Heart left ventricle (tissue), 16 donors: ENCODE data around the gene C14orf93. TPM values are rescaled to one million over a fixed set of nuclear protein-coding genes. Genes with fewer than 3 reads are reported as not detected.
A peak's percentile ranks its signal among the peaks of the same experiment; 100 is the strongest.

Experiments used
- ATAC-seq, 4 donors: fragments of 200-7000 bp; cut with Tn5 transposase; one replicate each; pipeline ENCODE4 v1.9.1; 2020 to 2022; ENCODE audit warnings: moderate library complexity in 4 of 4, mild to moderate bottlenecking in 3 of 4, moderate number of reproducible peaks in 1 of 4
- DNase-seq, 5 donors: peaks; one replicate each; pipeline ENCODE4 v3.0.0-alpha.2; 2020
- H3K27ac ChIP-seq, 12 donors: fragments of 200-600 bp; sonication (generic) in 4 of 12; one replicate each; pipeline versions ENCODE4 v1.5.0 to v1.8.0; 2016 to 2022; ENCODE audit warnings: mild to moderate bottlenecking in 2 of 12
- H3K27me3 ChIP-seq, 9 donors: fragments of 200-600 bp; sonication (generic) in 2 of 9; one replicate each; pipeline versions ENCODE4 v1.5.1 to v1.8.0; 2016 to 2022; ENCODE audit warnings: mild to moderate bottlenecking in 3 of 9
- H3K36me3 ChIP-seq, 9 donors: fragments of 200-600 bp; sonication (generic) in 2 of 9; one replicate each; pipeline versions ENCODE4 v1.5.0 to v1.8.0; 2018 to 2022; ENCODE audit warnings: mild to moderate bottlenecking in 2 of 9
- H3K4me1 ChIP-seq, 12 donors: fragments of 200-600 bp; sonication (generic) in 4 of 12; one replicate each; pipeline versions ENCODE4 v1.5.0 to v1.8.0; 2016 to 2022; ENCODE audit warnings: mild to moderate bottlenecking in 3 of 12
- H3K4me3 ChIP-seq, 12 donors: fragments of 200-600 bp; sonication (generic) in 4 of 12; one replicate each; pipeline versions ENCODE4 v1.5.0 to v1.8.0; 2017 to 2022; ENCODE audit warnings: mild to moderate bottlenecking in 9 of 12, moderate library complexity in 4 of 12
- H3K9me3 ChIP-seq, 12 donors: fragments of 200-600 bp; sonication (generic) in 4 of 12; one replicate each; pipeline versions ENCODE4 v1.5.0 to v1.8.0; 2016 to 2022; ENCODE audit warnings: mild to moderate bottlenecking in 1 of 12
- CTCF ChIP-seq, 12 donors: fragments of 200-600 bp; sonication (generic) in 4 of 12; IDR thresholded peaks; one replicate each; pipeline versions ENCODE4 v1.5.0 to v1.8.0; 2018 to 2022; ENCODE audit warnings: antibody characterized with exemption in 12 of 12, mild to moderate bottlenecking in 5 of 12
- POLR2A ChIP-seq, 2 donors: fragments of 450-650 bp; IDR thresholded peaks; one replicate each; pipeline ENCODE4 v1.6.1; 2017; ENCODE audit warnings: antibody characterized with exemption in 2 of 2, mild to moderate bottlenecking in 2 of 2, moderate library complexity in 2 of 2
- whole genome bisulfite sequencing, 4 donors: extraction: QIAGEN DNeasy Blood & Tissue Kit in 2 of 4; methylation state at CpG; one replicate each; pipeline versions ENCODE4 v1.1.5 to v1.1.7; 2013 to 2018; 5-methylcytosine and 5-hydroxymethylcytosine counted together
- intact Hi-C, 10 donors: fragments of 100-400 bp; cut with DNase I; formaldehyde crosslinking; loops; one replicate each; pipeline versions ENCODE4 v1.11.1 to v1.14.2; 2022
- polyA plus RNA-seq, 2 donors: library from polyadenylated mRNA; stranded (reverse); fragments of 200-250 nt; gene quantifications; one replicate each; pipeline ENCODE4 v1.2.3, GENCODE V29; 2013
- total RNA-seq, 9 donors: library from RNA; depleted of rRNA in 2 of 9; stranded (reverse); fragments of >200 nt in 2 of 9; fragmentation: NEBNext Ultra II Directional in 3 of 9; extraction: Animal tissue kit (Norgen Biotek cat#: 25700) in 3 of 9; gene quantifications; one replicate each; pipeline versions ENCODE4 v1.1.0 to v1.2.4, GENCODE V29; 2016 to 2023
- donor health status: ischemic (EF 13 %, LVEDD 7.1; RV severe dilation, severe dysfunction).
- donor health status: healthy with polysubstance abuse.
- donor health status: DM: no; HTN: yes; CAD: no.
- donor health status: DM: no; HTN: no; CAD: no.
- donor health status: ischemic (EF 25% LVEDD 6.9; RV normal size, moderate dysfunction).
- donor health status: ischemic (EF 25% LVEDD 5.7; RV mildly dilated, moderate dysfunction).
- donor health status: healthy.
- donor health status: DM: yes; HTN: yes; CAD: no.
- donor health status: ischemic (EF 35%, LVEDD 5.7; RV mildly dilated, moderate dysfunction).
- donor health status: nonischemic (EF 11% LVEDD 7.7; RV severe dilation, severe dysfunction).
- donor health status: DM: yes; HTN: yes; CAD: no.
- donor health status: PGD.
- donor health status: ischemic (EF 29% LVEDD 5.4; RV normal size, mild dysfunction).
- donor health status: nonischemic (EF 23%, LVEDD 6.1; RV moderate dilation, normal function).

The C14orf93 gene
- total and polyA plus RNA-seq, 11 donors: 3.4 to 7.6 (median 5.4) TPM

DNA sequence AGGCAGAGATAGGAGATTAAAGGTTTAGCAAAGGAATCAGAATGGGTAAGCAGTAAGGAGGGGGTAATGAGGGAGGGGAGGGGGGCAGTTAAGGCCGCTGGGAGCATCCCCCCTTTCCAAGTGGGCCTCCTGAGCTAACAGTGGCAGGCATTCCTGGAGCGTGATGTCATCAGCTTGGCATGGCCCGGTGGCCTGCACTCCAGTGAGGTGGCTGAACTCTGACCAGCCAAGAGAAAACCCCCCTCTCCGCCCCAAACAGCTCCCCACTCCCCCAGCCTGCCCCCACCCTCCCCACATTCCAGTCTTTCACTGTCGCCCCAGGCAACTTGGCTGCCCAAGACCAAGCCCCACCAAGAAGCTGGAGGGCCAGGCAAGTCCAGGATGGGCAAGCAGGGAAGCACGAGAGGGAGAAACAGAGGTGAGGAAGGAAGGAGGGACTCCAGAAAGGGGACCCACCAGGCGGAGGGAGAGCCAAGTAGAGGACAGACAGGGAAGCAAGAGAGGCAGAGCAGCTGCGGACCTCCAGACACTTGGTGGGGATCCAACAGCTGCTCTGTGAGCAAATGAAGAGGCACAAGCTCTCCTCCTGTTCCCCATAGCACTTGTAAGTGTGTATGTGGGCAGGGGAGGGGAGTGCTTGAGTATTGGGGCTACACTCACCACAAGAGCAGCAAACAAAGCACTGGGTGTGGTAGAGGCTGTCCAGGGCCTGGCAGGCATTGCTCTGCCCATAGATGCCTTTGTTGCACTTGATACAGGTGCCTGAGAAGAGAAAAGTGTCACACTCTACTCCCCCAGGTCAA, 32.1 kb downstream of the C14orf93 start:
- H3K27me3 ChIP-seq: peaks cover 0 to 23% (median 0%) of the 10 kb centered on the region in 9 donors
- TF ChIP-seq CTCF (IDR thresholded peaks at IDR 0.05) (no peak), POLR2A (IDR thresholded peaks at IDR 0.05) (no peak)
- peak; percentile 23 to 54 (median 38) for ATAC-seq
- WGBS, 4 donors: 32 to 41% (median 37%) methylated on average over 8 of the region's 8 CpGs
- no peak overlapping the region for H3K4me3 ChIP-seq
- peaks cover 3 to 65% (median 43%) of the 10 kb centered on the region in 12 donors for H3K4me1 ChIP-seq
- intact Hi-C loops: loop anchor here in 2 of 10 donors (5.0 to 10.0 kb wide), 2 partner anchors 46 to 423 kb away; no protein-coding TSS in a partner anchor
- peaks cover 0 to 11% (median 1%) of the 10 kb centered on the region in 9 donors for H3K36me3 ChIP-seq
- H3K9me3 ChIP-seq: no peaks in the 10 kb centered on the region
- peak overlapping the region; percentile 22 to 92 (median 75) for H3K27ac ChIP-seq
- DNase-seq: peak in 4 of 5 donors; percentile 58 to 73 (median 63)

DNA sequence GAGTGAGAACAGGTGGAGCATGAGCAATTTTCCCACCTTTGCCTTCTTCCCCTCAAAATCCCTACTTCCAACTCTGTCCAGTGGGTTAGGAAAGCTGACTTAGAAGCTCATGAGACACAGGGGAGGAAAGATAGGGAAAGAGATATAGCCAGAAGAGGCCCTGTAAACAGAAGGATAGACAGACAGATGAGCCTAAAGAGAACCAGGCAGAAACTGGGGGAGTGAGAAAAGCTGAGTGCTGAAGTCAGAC, 32.6 kb downstream of the C14orf93 start:
- Histone ChIP-seq H3K4me3 (no peak overlapping the region), H3K36me3 (peaks cover 0 to 15% (median 3%) of the 10 kb centered on the region in 9 donors), H3K27me3 (peaks cover 0 to 23% (median 0%) of the 10 kb centered on the region in 9 donors), H3K4me1 (peaks cover 3 to 65% (median 43%) of the 10 kb centered on the region in 12 donors), H3K27ac (peak overlapping the region in 11 of 12 donors; percentile 33 to 92 (median 76)), H3K9me3 (no peaks in the 10 kb centered on the region)
- no peak for TF ChIP-seq CTCF (IDR thresholded peaks at IDR 0.05)
- no peak for TF ChIP-seq POLR2A (IDR thresholded peaks at IDR 0.05)
- intact Hi-C loops: loop anchor here in 2 of 10 donors (5.0 to 10.0 kb wide), 2 partner anchors 45 to 423 kb away; no protein-coding TSS in a partner anchor
- ATAC-seq (no peak), DNase-seq (no peak)

DNA sequence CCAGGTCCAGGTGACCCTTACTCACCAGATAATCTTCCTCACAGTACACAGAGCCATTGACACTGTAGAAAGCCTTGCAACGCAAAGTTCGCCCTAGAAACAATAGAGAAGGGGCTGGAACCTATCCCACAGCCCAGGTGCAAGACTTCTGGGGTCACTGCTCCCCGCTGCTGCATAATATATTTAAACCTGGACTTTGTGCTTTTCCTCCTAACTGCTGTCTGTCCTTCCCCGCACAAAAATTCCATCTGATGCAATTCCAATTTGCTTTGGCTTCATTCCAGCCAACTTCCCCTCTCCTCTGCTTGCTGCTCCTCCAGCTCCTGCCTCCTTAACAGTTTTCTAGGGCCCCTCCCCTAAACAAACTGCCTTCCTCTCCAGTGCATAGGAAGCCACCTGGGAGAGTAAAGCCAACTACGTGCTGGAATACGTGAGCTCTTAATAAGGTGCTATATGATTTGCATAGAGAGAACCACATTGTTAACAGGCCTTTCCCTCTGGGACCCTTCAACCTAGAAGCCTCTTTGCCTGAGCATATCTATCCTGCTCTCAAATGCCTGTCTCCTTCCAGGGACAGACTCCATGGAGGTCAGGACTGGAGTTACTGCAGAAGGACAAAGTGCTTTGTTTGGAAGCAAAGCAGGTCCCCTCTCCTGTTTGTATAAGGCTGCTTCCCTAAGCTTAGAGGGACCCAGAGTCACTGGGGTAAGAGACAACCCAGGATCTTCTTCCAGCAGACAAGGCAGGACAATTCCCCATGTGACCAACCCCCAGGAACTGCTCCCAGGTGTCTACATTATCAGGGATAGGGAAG, 33.1 kb downstream of the C14orf93 start:
- H3K27ac ChIP-seq: peak overlapping the region in 11 of 12 donors; percentile 33 to 92 (median 76)

More for the DNA sequence above, 33.1 kb downstream of the C14orf93 start:
- DNase-seq (no peak), ATAC-seq (no peak)
- Histone ChIP-seq H3K27me3 (peaks cover 0 to 17% (median 0%) of the 10 kb centered on the region in 9 donors), H3K4me3 (no peak overlapping the region), H3K9me3 (no peaks in the 10 kb centered on the region), H3K36me3 (peaks cover 0 to 15% (median 3%) of the 10 kb centered on the region in 9 donors), H3K4me1 (peaks cover 3 to 60% (median 41%) of the 10 kb centered on the region in 12 donors)
- 27 to 42% (median 30%) methylated on average over 6 of the region's 6 CpGs for WGBS, 4 donors
- TF ChIP-seq CTCF (IDR thresholded peaks at IDR 0.05): no peak
- TF ChIP-seq POLR2A (IDR thresholded peaks at IDR 0.05): no peak
- intact Hi-C loops: loop anchor here in 2 of 10 donors (5.0 to 10.0 kb wide), 2 partner anchors 45 to 422 kb away; no protein-coding TSS in a partner anchor
